NCI-H524 treated with DMSO at 0.1 percent for 48 hours (cell line): ENCODE data around the gene L3HYPDH.
"Not testable (repeated sequence)": the region's sequence is repeated elsewhere in the genome, so short reads cannot be mapped to it uniquely, and the experiment has no call there.

Source experiments
- DNase-seq: peaks from one replicate; lab custom pipeline; 2025; lab: John Stamatoyannopoulos, UW

The L3HYPDH gene

GRCh38 chr14:59478540-59478939 lies 5.7 kb downstream of the L3HYPDH start:
- no peak for DNase-seq

- no peak for DNase-seq
Observed at GRCh38 chr14:59475709-59476108, 8.5 kb downstream of the L3HYPDH start.

- DNase-seq: no peak
Observed at GRCh38 chr14:59474172-59474571, 10.0 kb downstream of the L3HYPDH start.

GRCh38 chr14:59465316-59466135 lies 18.7 kb downstream of the L3HYPDH start, which contains the start of gene GPR135:
GPR135 (minus strand) TSS chr14:59465380; CDS start chr14:59465226, 154 bp downstream.
- no peak for DNase-seq

- no peak for DNase-seq
Observed at GRCh38 chr14:59464486-59465315, 19.5 kb downstream of the L3HYPDH start.

GRCh38 chr14:59463787-59464485 lies 20.3 kb downstream of the L3HYPDH start:
- no peak for DNase-seq

GRCh38 chr14:59461891-59462290 lies 22.3 kb downstream of the L3HYPDH start:
- no peak for DNase-seq

GRCh38 chr14:59460378-59460777 lies 23.8 kb downstream of the L3HYPDH start:
- no peak for DNase-seq

- peak; percentile 46 for DNase-seq
Observed at GRCh38 chr14:59458486-59458885, 25.7 kb downstream of the L3HYPDH start.

GRCh38 chr14:59455411-59455810 lies 28.8 kb downstream of the L3HYPDH start:
- no peak for DNase-seq

GRCh38 chr14:59454139-59454538 lies 30.1 kb downstream of the L3HYPDH start:
- DNase-seq: no peak

GRCh38 chr14:59451849-59452248 lies 32.4 kb downstream of the L3HYPDH start:
- DNase-seq: no peak

- no peak for DNase-seq
Observed at GRCh38 chr14:59450716-59451115, 33.5 kb downstream of the L3HYPDH start.

- not testable (repeated sequence) for DNase-seq
Observed at GRCh38 chr14:59448673-59449072, 35.5 kb downstream of the L3HYPDH start.

GRCh38 chr14:59439256-59439965 lies 44.8 kb downstream of the L3HYPDH start:
- no peak for DNase-seq

GRCh38 chr14:59438195-59438647 lies 46.0 kb downstream of the L3HYPDH start:
- no peak for DNase-seq

GRCh38 chr14:59435987-59436386 lies 48.2 kb downstream of the L3HYPDH start:
- no peak for DNase-seq

GRCh38 chr14:59435101-59435500 lies 49.1 kb downstream of the L3HYPDH start:
- no peak for DNase-seq

- no peak for DNase-seq
Observed at GRCh38 chr14:59429790-59430189, 54.4 kb downstream of the L3HYPDH start.

- no peak for DNase-seq
Observed at GRCh38 chr14:59428581-59429012, 55.6 kb downstream of the L3HYPDH start.
